Kidney epithelial cell (primary cell): ENCODE results near the gene RNF150. TPM values are rescaled to one million over a fixed set of nuclear protein-coding genes. Genes with fewer than 3 reads are reported as not detected.
A peak's percentile ranks its signal among the peaks of the same experiment; 100 is the strongest.

Source experiments
- DNase-seq: peaks from one replicate; pipeline ENCODE4 v3.0.0-alpha.2; 2010; ENCODE audit warnings: low read depth
- H3K27me3 ChIP-seq: 2 replicates; pipeline ENCODE4 v1.6.0; 2011; ENCODE audit warnings: low read length; ENCODE audit not compliant: control insufficient read depth, insufficient read depth
- H3K36me3 ChIP-seq: 2 replicates; pipeline ENCODE4 v1.5.1; 2011; ENCODE audit warnings: low read length; ENCODE audit not compliant: control insufficient read depth, insufficient read depth
- H3K4me3 ChIP-seq: 2 replicates; pipeline ENCODE4 v1.5.1; 2011; ENCODE audit warnings: low read depth, mild to moderate bottlenecking, control low read depth, low read length
- total RNA-seq: library from RNA; depleted of rRNA; stranded (reverse); fragments of >200 nt; gene quantifications from 2 replicates; pipeline ENCODE4 v1.2.3, GENCODE V29; 2015
- TF ChIP-seq, protein P1 (sequence below): IDR thresholded peaks from 2 replicates; pipeline ENCODE4 v1.5.1; 2011; ENCODE audit warnings: mild to moderate bottlenecking, moderate library complexity, low read length, control low read depth, inconsistent platforms; ENCODE audit not compliant: insufficient read depth, poor library complexity, severe bottlenecking

RNF150 gene
- total RNA-seq, 1 donor from 2014 or later = 5.4 TPM

DNA sequence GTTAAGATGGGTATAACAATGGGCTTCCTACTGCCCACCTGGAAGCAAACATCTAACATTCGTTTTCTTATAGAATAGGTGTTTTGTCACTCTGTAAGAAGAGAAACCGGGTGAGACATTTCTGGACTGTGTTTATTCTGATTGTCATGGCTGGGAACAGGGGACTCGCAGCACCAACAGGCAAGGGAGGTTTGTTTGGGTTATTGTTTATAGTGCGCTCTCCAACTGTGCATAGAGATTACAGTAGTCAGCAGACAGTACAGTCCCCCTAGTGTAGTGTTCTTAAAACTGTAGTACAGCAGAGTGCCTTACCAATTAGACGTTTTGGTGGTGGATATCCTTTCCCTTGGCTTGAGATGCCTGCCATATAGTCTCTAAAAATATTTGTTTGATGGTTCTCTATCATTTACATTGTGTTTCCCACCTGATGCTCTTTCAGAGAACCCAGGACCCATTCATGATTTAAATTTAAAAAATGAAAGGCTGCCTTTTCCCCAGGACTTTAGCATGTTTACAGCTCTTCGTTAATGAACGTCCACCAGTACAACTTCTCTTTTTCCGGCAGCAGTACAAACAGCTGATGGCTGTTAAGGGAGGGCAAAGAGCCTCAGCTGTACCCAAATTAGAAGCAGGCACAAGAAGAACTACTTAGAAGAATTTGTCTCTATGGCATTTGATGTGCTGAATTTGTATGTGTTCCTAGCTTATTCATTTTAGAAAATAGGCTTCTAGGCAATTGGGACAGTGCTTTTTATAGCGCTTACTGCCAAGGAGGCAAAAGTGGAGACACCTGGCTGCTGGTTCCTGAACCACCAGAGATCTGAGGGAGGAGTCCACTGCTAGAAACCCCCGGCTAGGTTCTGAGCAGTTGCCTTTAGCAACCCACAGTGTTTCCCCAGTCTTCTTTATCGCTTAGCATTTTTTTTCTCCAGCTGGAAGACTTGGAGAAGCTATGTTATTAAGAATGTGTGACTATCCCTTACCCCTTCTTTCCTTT lies 1.0 kb upstream of the RNF150 start:
- no peaks in the 10 kb centered on the region for H3K36me3 ChIP-seq
- no peak overlapping the region for H3K4me3 ChIP-seq
- TF ChIP-seq, protein P1, sequence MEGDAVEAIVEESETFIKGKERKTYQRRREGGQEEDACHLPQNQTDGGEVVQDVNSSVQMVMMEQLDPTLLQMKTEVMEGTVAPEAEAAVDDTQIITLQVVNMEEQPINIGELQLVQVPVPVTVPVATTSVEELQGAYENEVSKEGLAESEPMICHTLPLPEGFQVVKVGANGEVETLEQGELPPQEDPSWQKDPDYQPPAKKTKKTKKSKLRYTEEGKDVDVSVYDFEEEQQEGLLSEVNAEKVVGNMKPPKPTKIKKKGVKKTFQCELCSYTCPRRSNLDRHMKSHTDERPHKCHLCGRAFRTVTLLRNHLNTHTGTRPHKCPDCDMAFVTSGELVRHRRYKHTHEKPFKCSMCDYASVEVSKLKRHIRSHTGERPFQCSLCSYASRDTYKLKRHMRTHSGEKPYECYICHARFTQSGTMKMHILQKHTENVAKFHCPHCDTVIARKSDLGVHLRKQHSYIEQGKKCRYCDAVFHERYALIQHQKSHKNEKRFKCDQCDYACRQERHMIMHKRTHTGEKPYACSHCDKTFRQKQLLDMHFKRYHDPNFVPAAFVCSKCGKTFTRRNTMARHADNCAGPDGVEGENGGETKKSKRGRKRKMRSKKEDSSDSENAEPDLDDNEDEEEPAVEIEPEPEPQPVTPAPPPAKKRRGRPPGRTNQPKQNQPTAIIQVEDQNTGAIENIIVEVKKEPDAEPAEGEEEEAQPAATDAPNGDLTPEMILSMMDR = no peak
- H3K27me3 ChIP-seq = peaks cover 4% of the 10 kb centered on the region
- no peak for DNase-seq

DNA sequence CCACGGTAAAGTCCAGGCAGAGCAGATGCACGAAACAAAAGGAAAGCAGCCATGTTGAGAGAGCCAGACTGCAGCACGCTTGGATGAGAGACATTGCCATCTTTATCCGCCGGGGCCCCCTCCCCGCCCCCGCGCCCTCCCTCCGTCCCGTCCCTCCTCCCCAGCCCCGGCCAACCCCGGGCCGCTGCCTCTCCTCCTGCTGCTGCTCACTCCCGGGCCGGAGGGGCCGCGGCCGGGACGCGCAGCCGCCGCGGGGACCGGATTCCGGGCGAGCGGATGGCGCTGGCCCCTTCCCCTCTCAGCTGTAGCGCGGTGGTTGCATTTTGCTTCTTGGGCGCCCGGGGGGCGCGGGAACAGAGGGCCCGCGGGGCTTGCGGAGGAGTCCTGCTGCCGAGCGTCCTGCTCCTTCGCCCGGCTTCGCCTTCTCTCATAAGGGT lies 542 bp downstream of the RNF150 start:
- no peak for DNase-seq
- Histone ChIP-seq H3K36me3 (no peaks in the 10 kb centered on the region), H3K27me3 (peaks cover 4% of the 10 kb centered on the region), H3K4me3 (peak overlapping the region; percentile 65)
- TF ChIP-seq, protein P1 = no peak

DNA sequence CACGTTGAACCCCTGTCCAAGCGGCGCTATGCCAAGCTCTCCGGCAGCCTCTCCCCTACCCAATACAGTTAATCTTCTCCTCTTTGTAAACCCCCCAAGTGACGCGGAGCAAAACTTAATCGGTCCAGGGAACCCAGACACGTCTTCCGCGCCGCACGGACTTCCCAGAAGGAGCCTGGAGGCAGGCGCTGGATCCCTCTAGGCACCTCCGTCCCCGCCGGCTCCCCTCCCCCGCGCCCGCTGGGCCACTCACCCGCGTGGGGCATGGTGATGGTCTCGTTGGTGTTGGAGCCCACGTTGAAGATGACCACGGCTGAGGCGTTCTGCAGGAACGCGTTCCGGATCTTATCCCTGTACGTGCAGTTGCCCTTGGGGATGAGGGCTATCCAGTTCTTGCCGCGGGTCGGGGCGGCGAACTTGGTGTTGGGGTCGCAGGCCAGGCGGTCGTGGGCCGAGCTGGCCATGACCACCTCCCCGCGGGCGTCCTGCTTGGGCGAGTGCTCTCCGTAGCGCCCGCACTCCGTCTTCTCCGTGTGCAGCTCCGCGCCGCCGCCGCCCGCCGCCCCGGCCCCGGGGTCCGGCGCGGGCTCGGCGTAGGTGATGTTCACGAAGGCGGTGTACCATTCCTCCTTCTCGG lies 1.1 kb downstream of the RNF150 start:
- TF ChIP-seq, protein P1 = no peak
- DNase-seq = no peak
- Histone ChIP-seq H3K36me3 (no peaks in the 10 kb centered on the region), H3K27me3 (peaks cover 4% of the 10 kb centered on the region), H3K4me3 (peak overlapping the region; percentile 65)

DNA sequence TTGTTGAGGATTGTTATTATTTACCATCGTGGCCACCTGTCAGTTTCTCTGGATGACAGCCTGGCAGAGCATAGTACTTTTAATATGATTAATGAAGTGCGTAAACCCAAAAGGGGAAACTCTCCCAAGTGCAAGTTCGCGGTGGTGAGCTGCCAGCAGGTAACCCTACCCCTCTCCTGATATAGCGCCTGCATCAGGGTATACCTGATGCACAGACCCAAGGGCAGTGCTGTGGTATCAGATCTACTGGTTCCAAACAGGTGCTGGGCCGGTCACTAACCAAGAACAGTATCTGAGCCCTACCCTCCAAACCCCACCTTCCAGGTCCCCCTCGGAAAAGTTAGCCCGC lies 1.6 kb downstream of the RNF150 start:
- TF ChIP-seq, protein P1 = no peak
- no peak for DNase-seq
- Histone ChIP-seq H3K4me3 (peak overlapping the region; percentile 65), H3K36me3 (no peaks in the 10 kb centered on the region), H3K27me3 (peaks cover 4% of the 10 kb centered on the region)

GRCh38 chr4:141130947-141131605 lies 2.2 kb downstream of the RNF150 start:
- no peak for DNase-seq
- TF ChIP-seq, protein P1 = no peak
- peaks cover 4% of the 10 kb centered on the region for H3K27me3 ChIP-seq
- no peaks in the 10 kb centered on the region for H3K36me3 ChIP-seq
- H3K4me3 ChIP-seq = no peak overlapping the region
